HEK293T (cell line): ENCODE results near the gene LAMA3.

Source experiments
- BHLHE40 ChIP-seq: fragments of 450-650 bp; IDR thresholded peaks from 2 replicates; pipeline ENCODE4 v1.6.1; 2016; ENCODE audit warnings: mild to moderate bottlenecking, moderate library complexity, borderline replicate concordance
- ELF4 ChIP-seq: fragments of 450-650 bp; IDR thresholded peaks from 2 replicates; pipeline ENCODE4 v1.6.1; 2017; ENCODE audit warnings: antibody characterized with exemption
- FOXM1 ChIP-seq: fragments of 450-650 bp; IDR thresholded peaks from 2 replicates; pipeline ENCODE4 v1.6.1; 2017; ENCODE audit warnings: mild to moderate bottlenecking, borderline replicate concordance
- SP1 ChIP-seq: fragments of 450-650 bp; IDR thresholded peaks from 2 replicates; pipeline ENCODE4 v1.6.1; 2017

DNA sequence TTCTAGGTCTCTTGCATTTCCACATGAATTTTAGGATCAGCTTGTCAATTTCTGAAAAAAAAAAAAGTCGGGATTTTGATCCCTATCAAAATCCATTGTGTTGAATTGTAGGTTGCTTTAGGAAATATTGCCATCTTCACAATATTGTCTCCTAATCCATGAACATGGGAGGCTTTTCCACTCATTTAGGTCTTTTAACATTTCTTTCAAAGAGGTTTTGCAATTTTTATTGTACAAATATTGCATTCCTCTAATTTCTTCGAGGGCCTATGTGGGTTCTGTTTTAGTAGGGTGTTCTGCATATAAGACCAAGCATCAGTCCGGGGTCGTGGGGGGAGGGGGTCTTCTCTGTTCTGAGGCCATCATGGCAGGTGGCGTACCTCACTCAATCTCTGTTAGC lies 725 bp upstream of the LAMA3 start:
- TF ChIP-seq BHLHE40 (no peak), FOXM1 (no peak), ELF4 (no peak), SP1 (no peak)
